ENCODE results near the gene KIR3DL1.
"Not testable (repeated sequence)": the region's sequence is repeated elsewhere in the genome, so short reads cannot be mapped to it uniquely, and the experiment has no call there.

Gene KIR3DL1

DNA sequence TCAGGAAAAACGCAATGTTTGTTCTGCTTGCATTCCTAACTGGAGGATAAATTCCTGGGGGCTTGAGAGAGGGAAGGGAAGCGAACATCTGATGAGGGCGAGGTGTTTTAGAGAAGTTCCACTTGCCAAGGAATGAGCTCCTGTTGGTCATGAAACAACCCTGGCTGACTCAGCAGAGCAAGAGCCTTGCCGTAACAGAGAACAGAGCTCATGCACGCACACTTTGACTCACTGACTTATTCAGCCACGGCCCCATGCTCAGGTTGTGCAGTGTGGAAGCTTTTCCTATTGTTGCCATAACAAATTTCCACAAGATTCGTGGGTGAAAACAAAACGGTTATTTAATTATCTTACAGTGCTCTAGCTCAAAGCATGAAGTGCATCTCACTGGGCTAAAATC, 26.9 kb downstream of the KIR3DL1 start:
- not testable (repeated sequence) for H3K27me3 ChIP-seq (ENCODE audit: insufficient read depth, low read length); H4K20me1 ChIP-seq (ENCODE audit: insufficient read depth, low read length); H3K27ac ChIP-seq (ENCODE audit: low read depth, low read length, poor library complexity, severe bottlenecking); H3K36me3 ChIP-seq (ENCODE audit: insufficient read depth, low read length); H3K9me2 ChIP-seq (ENCODE audit: low read depth, low read length); H3K9me3 ChIP-seq (ENCODE audit: low read length); H3K79me2 ChIP-seq (ENCODE audit: insufficient read depth, low read length); H3K4me1 ChIP-seq (ENCODE audit: insufficient read depth, low read length, severe bottlenecking); H2AFZ ChIP-seq (ENCODE audit: low read length); H3F3A ChIP-seq (ENCODE audit: insufficient read depth, low read length); H3K4me2 ChIP-seq (ENCODE audit: low read length); H3K4me3 ChIP-seq (ENCODE audit: low read depth, low read length, poor library complexity, severe bottlenecking); H3K9ac ChIP-seq (ENCODE audit: low read length)

DNA sequence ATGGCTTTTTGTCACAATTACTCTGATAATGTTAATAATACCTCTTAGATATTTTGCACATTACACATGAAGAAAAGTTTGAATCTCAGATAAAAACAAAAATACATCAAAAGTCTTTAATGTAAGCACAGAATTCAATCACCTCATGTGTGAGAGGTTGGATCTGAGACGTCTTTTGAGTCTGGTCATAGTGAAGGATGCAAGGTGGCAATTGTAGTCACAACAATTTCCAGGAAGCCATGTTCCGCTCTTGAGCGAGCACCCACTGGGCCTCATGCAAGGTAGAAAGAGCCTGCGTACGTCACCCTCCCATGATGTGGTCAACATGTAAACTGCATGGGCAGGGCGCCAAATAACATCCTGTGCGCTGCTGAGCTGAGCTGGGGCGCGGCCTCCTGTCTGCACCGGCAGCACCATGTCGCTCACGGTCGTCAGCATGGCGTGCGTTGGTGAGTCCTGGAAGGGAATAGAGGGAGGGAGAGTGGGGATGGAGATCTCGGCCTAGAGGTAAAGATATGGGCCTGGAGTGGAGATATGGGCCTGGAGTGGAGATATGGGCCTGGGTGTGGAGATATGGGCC, 33.9 kb downstream of the KIR3DL1 start, which contains the start of gene KIR3DL2:
KIR3DL2 (plus strand) TSS at position 383 of the 580 bp plus-strand sequence; CDS start at position 416, 33 bp downstream.
- H3K27me3 ChIP-seq (ENCODE audit: insufficient read depth, low read length); H4K20me1 ChIP-seq (ENCODE audit: insufficient read depth, low read length); H3K4me2 ChIP-seq (ENCODE audit: low read length); H3K4me3 ChIP-seq (ENCODE audit: low read depth, low read length, poor library complexity, severe bottlenecking); H3K36me3 ChIP-seq (ENCODE audit: insufficient read depth, low read length); H3K27ac ChIP-seq (ENCODE audit: low read depth, low read length, poor library complexity, severe bottlenecking); H3F3A ChIP-seq (ENCODE audit: insufficient read depth, low read length); H3K9me2 ChIP-seq (ENCODE audit: low read depth, low read length); H3K9ac ChIP-seq (ENCODE audit: low read length); H3K4me1 ChIP-seq (ENCODE audit: insufficient read depth, low read length, severe bottlenecking); H3K9me3 ChIP-seq (ENCODE audit: low read length); H3K79me2 ChIP-seq (ENCODE audit: insufficient read depth, low read length); H2AFZ ChIP-seq (ENCODE audit: low read length): not testable (repeated sequence)

DNA sequence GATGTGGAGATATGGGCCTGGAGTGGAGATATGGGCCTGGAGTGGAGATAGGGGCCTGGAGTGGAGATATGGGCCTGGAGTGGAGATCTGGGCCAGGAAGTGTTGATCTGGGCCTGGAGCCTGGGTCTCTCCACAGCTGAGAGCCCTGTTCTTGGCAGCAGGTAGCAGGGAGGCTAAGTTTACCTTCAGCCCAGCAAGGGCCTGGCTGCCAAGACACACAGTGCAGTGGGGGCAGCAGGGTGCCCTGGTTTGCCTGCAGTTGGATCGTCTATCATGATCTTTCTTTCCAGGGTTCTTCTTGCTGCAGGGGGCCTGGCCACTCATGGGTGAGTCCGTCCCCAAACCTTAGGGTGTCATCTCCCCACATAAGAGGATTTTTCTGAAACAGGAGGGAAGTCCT, 34.7 kb downstream of the KIR3DL1 start:
- TF ChIP-seq, protein P1, sequence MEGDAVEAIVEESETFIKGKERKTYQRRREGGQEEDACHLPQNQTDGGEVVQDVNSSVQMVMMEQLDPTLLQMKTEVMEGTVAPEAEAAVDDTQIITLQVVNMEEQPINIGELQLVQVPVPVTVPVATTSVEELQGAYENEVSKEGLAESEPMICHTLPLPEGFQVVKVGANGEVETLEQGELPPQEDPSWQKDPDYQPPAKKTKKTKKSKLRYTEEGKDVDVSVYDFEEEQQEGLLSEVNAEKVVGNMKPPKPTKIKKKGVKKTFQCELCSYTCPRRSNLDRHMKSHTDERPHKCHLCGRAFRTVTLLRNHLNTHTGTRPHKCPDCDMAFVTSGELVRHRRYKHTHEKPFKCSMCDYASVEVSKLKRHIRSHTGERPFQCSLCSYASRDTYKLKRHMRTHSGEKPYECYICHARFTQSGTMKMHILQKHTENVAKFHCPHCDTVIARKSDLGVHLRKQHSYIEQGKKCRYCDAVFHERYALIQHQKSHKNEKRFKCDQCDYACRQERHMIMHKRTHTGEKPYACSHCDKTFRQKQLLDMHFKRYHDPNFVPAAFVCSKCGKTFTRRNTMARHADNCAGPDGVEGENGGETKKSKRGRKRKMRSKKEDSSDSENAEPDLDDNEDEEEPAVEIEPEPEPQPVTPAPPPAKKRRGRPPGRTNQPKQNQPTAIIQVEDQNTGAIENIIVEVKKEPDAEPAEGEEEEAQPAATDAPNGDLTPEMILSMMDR (IDR thresholded peaks at IDR 0.05; ENCODE audit: low read length) = no peak
- TF ChIP-seq EZH2 (IDR thresholded peaks at IDR 0.05; ENCODE audit: borderline replicate concordance, low read length) = no peak
- H3K9ac ChIP-seq (ENCODE audit: low read length) = no peak overlapping the region

DNA sequence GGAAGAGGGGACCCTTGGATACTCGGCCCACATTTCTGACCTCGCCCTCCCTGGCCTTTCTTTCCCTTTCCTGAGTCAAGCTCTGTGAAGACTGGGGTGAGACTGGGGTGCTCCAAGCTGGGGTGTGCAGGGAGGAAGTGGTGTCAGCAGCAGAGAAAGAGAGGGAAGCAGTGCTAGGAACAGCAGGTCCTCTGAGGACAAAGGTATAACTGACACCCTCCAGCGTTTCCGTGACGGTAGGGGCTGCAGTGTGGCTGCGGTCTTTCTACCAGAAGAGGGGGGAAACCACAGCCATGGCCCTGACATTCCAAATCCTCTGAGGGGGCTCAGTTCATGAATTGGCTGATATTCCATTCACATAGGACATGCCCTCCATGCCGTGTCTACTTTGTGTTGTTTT, 35.1 kb downstream of the KIR3DL1 start:
- Histone ChIP-seq H3F3A (ENCODE audit: insufficient read depth, low read length) (no peaks in the 10 kb centered on the region), H3K4me2 (ENCODE audit: low read length) (no peak overlapping the region), H3K4me3 (ENCODE audit: low read depth, low read length, poor library complexity, severe bottlenecking) (no peak overlapping the region), H3K27me3 (ENCODE audit: insufficient read depth, low read length) (no peaks in the 10 kb centered on the region; the same call in 1 of the 2 replicates), H3K4me1 (ENCODE audit: insufficient read depth, low read length, severe bottlenecking) (no peaks in the 10 kb centered on the region), H2AFZ (ENCODE audit: low read length) (no peak overlapping the region), H3K9me2 (ENCODE audit: low read depth, low read length) (no peaks in the 10 kb centered on the region), H3K9ac (ENCODE audit: low read length) (no peak overlapping the region), H4K20me1 (ENCODE audit: insufficient read depth, low read length) (no peaks in the 10 kb centered on the region), H3K27ac (ENCODE audit: low read depth, low read length, poor library complexity, severe bottlenecking) (no peak overlapping the region), H3K36me3 (ENCODE audit: insufficient read depth, low read length) (no peaks in the 10 kb centered on the region), H3K79me2 (ENCODE audit: insufficient read depth, low read length) (no peaks in the 10 kb centered on the region), H3K9me3 (ENCODE audit: low read length) (no peaks in the 10 kb centered on the region)
- TF ChIP-seq, protein P1 (IDR thresholded peaks at IDR 0.05; ENCODE audit: low read length) = no peak
- TF ChIP-seq EZH2 (IDR thresholded peaks at IDR 0.05; ENCODE audit: borderline replicate concordance, low read length) = no peak

More for the DNA sequence above, 34.7 kb downstream of the KIR3DL1 start:
- Histone ChIP-seq H4K20me1 (ENCODE audit: insufficient read depth, low read length) (no peaks in the 10 kb centered on the region), H3K4me1 (ENCODE audit: insufficient read depth, low read length, severe bottlenecking) (no peaks in the 10 kb centered on the region), H3K79me2 (ENCODE audit: insufficient read depth, low read length) (no peaks in the 10 kb centered on the region), H3K36me3 (ENCODE audit: insufficient read depth, low read length) (no peaks in the 10 kb centered on the region), H3K9me3 (ENCODE audit: low read length) (no peaks in the 10 kb centered on the region), H2AFZ (ENCODE audit: low read length) (no peak overlapping the region), H3K9me2 (ENCODE audit: low read depth, low read length) (no peaks in the 10 kb centered on the region), H3K27me3 (ENCODE audit: insufficient read depth, low read length) (no peaks in the 10 kb centered on the region; the same call in 1 of the 2 replicates), H3K4me2 (ENCODE audit: low read length) (no peak overlapping the region), H3K27ac (ENCODE audit: low read depth, low read length, poor library complexity, severe bottlenecking) (no peak overlapping the region), H3K4me3 (ENCODE audit: low read depth, low read length, poor library complexity, severe bottlenecking) (no peak overlapping the region), H3F3A (ENCODE audit: insufficient read depth, low read length) (no peaks in the 10 kb centered on the region)

DNA sequence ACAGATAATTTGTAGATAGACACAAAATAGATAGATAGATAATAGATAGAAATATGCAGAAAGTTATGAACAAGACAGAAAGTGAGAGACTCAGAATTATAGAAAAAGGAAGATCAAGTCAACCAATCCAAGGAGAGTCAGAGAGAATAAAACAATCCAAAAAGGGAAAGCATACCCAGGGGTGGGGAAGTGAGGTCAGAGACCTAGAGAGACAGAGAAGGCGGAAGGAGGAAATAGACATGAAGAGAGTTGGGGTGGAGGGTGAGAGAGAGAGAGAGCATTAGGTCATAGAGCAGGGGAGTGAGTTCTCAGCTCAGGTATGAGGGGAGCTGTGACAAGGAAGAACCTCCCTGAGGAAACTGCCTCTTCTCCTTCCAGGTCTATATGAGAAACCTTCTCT, 39.0 kb downstream of the KIR3DL1 start:
- not testable (repeated sequence) for H3K79me2 ChIP-seq (ENCODE audit: insufficient read depth, low read length); H2AFZ ChIP-seq (ENCODE audit: low read length); H4K20me1 ChIP-seq (ENCODE audit: insufficient read depth, low read length); H3K9me2 ChIP-seq (ENCODE audit: low read depth, low read length); H3K27ac ChIP-seq (ENCODE audit: low read depth, low read length, poor library complexity, severe bottlenecking); H3K36me3 ChIP-seq (ENCODE audit: insufficient read depth, low read length); H3K9me3 ChIP-seq (ENCODE audit: low read length); H3K4me1 ChIP-seq (ENCODE audit: insufficient read depth, low read length, severe bottlenecking); H3K9ac ChIP-seq (ENCODE audit: low read length); H3K4me3 ChIP-seq (ENCODE audit: low read depth, low read length, poor library complexity, severe bottlenecking); H3K27me3 ChIP-seq (ENCODE audit: insufficient read depth, low read length); H3F3A ChIP-seq (ENCODE audit: insufficient read depth, low read length); H3K4me2 ChIP-seq (ENCODE audit: low read length)

DNA sequence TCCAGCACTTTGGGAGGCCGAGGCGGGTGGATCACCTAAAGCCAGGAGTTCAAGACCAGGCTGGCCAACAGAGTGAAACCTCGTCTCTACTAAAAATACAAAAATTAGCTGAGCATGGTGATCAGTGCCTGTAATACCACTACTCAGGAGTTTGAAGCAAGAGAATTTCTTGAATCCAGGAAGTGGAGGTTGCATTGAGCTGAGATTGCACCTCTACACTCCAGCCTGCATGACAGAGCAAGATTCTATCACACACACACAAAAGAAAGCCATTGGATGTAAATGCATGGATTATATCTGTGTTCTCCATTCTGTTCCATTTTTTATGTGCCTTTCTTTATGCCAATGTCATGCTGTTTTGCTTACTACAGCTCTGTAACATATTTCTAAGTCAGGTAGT, 42.2 kb downstream of the KIR3DL1 start:
- not testable (repeated sequence) for H3K9me3 ChIP-seq (ENCODE audit: low read length); H3F3A ChIP-seq (ENCODE audit: insufficient read depth, low read length); H2AFZ ChIP-seq (ENCODE audit: low read length); H3K79me2 ChIP-seq (ENCODE audit: insufficient read depth, low read length); H3K4me1 ChIP-seq (ENCODE audit: insufficient read depth, low read length, severe bottlenecking); H3K27me3 ChIP-seq (ENCODE audit: insufficient read depth, low read length); H3K36me3 ChIP-seq (ENCODE audit: insufficient read depth, low read length); H3K9me2 ChIP-seq (ENCODE audit: low read depth, low read length); H3K4me3 ChIP-seq (ENCODE audit: low read depth, low read length, poor library complexity, severe bottlenecking); H3K4me2 ChIP-seq (ENCODE audit: low read length); H3K9ac ChIP-seq (ENCODE audit: low read length); H3K27ac ChIP-seq (ENCODE audit: low read depth, low read length, poor library complexity, severe bottlenecking); H4K20me1 ChIP-seq (ENCODE audit: insufficient read depth, low read length)

All from OCI-LY1 (cell line).